SIG-M5 (cell line): ENCODE results near the gene SLC25A1.
"Not testable (repeated sequence)": the region's sequence is repeated elsewhere in the genome, so short reads cannot be mapped to it uniquely, and the experiment has no call there.

ENCODE experiments used
- DNase-seq: peaks from one replicate; lab custom pipeline; 2025; lab: John Stamatoyannopoulos, UW

SLC25A1 gene

GRCh38 chr22:19166421-19166820, 12.1 kb downstream of the SLC25A1 start:
- DNase-seq = no peak

- DNase-seq = no peak
These were observed 14.1 kb downstream of the SLC25A1 start for GRCh38 chr22:19164425-19164824.

- DNase-seq = not testable (repeated sequence)
These were observed 19.9 kb downstream of the SLC25A1 start for GRCh38 chr22:19158649-19159048.

- not testable (repeated sequence) for DNase-seq
These were observed 22.4 kb downstream of the SLC25A1 start for GRCh38 chr22:19156109-19156508.

- DNase-seq = no peak
These were observed 25.3 kb downstream of the SLC25A1 start for GRCh38 chr22:19152942-19153883.

- no peak for DNase-seq
These were observed 27.0 kb downstream of the SLC25A1 start for GRCh38 chr22:19151329-19152191.

GRCh38 chr22:19150482-19151328, 27.8 kb downstream of the SLC25A1 start:
- no peak for DNase-seq

GRCh38 chr22:19149991-19150390, 28.5 kb downstream of the SLC25A1 start, which contains the start of gene GSC2:
GSC2 (minus strand) TSS chr22:19150292; CDS start chr22:19150283, 9 bp downstream.
- no peak for DNase-seq

GRCh38 chr22:19149047-19149883, 29.3 kb downstream of the SLC25A1 start:
- no peak for DNase-seq

- DNase-seq = no peak
These were observed 30.0 kb downstream of the SLC25A1 start for GRCh38 chr22:19148417-19149046.

GRCh38 chr22:19147195-19147780, 31.2 kb downstream of the SLC25A1 start:
- no peak for DNase-seq

GRCh38 chr22:19146215-19146968, 32.1 kb downstream of the SLC25A1 start:
- DNase-seq = no peak

GRCh38 chr22:19143967-19144400, 34.6 kb downstream of the SLC25A1 start:
- DNase-seq = no peak

- DNase-seq = no peak
These were observed 35.3 kb downstream of the SLC25A1 start for GRCh38 chr22:19143212-19143611.

- no peak for DNase-seq
These were observed 36.1 kb downstream of the SLC25A1 start for GRCh38 chr22:19142394-19142793.

GRCh38 chr22:19139974-19140373, 38.6 kb downstream of the SLC25A1 start:
- DNase-seq = no peak

- no peak for DNase-seq
These were observed 39.6 kb downstream of the SLC25A1 start for GRCh38 chr22:19139001-19139356.

- DNase-seq = no peak
These were observed 40.1 kb downstream of the SLC25A1 start for GRCh38 chr22:19138217-19139000.
